Transverse colon (tissue), 3 donors: ENCODE measurements around the gene GRIFIN.

ENCODE experiments used
- EP300 ChIP-seq: sonication (generic); formaldehyde crosslinking; IDR thresholded peaks from one replicate; pipeline ENCODE4 v1.6.1; 2017; ENCODE audit warnings: antibody characterized with exemption, low read depth
- POLR2A ChIP-seq: fragments of 450-650 bp; IDR thresholded peaks from one replicate; pipeline ENCODE4 v1.6.1; 2016; ENCODE audit warnings: antibody characterized with exemption, mild to moderate bottlenecking, moderate library complexity
- TF ChIP-seq, protein P1 (sequence below), 5 experiments: fragments of 200-600 bp in 3 of 5; fragments of 450-650 bp in 2 of 5; sonication (generic) in 3 of 5; IDR thresholded peaks; 1 replicate in 2 of 5; 2 replicates in 3 of 5; pipeline ENCODE4 v1.5.1; 2016 to 2017; ENCODE audit warnings: antibody characterized with exemption in 5 of 5, inconsistent platforms in 3 of 5, mild to moderate bottlenecking in 2 of 5, moderate library complexity in 1 of 5

DNA sequence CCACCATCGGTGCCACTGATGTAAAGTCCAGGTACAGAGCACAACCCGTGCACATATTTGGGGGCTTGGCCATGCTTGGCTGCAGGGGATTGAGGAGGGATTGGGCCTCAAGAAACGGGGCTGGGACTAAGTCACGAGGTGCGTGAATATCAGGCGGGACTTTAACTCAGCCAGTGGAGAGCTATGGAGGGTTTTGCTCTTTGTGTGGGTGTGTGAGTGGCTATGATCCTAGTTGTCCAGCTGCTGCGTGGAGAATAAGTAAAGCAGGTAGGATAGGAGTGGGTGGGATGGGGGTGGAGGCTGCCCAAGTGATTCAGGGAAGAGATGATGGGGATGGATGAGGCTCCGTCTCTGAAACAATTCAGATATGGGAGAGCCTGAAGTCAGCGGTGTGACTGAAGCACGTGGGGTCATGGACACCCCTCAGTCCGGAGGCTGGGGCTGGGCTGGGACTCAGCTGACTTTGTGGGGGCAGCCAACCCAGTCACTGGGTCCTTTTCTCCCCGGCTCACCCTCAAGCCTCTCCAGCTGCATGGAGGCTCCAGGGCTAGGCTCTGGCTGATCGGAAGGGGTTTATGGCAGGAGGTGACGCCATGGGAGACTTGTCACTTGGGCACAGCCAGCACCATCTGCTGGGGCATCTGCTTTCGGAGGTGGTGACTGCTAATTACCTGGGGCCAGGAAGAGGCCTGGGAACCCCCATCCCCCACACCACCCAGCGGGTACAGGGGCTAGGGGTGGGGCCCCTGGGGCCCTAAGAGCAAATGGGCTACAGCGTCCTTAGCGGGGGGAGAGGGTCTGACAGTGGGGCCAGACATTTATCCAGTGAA, 41.7 kb upstream of the GRIFIN start:
- TF ChIP-seq, protein P1, sequence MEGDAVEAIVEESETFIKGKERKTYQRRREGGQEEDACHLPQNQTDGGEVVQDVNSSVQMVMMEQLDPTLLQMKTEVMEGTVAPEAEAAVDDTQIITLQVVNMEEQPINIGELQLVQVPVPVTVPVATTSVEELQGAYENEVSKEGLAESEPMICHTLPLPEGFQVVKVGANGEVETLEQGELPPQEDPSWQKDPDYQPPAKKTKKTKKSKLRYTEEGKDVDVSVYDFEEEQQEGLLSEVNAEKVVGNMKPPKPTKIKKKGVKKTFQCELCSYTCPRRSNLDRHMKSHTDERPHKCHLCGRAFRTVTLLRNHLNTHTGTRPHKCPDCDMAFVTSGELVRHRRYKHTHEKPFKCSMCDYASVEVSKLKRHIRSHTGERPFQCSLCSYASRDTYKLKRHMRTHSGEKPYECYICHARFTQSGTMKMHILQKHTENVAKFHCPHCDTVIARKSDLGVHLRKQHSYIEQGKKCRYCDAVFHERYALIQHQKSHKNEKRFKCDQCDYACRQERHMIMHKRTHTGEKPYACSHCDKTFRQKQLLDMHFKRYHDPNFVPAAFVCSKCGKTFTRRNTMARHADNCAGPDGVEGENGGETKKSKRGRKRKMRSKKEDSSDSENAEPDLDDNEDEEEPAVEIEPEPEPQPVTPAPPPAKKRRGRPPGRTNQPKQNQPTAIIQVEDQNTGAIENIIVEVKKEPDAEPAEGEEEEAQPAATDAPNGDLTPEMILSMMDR (IDR thresholded peaks at IDR 0.05) = no peak
- no peak for TF ChIP-seq POLR2A
- TF ChIP-seq EP300 = no peak
